HEK293T (cell line): ENCODE data around the gene KRT5.

Experiments used
- BHLHE40 ChIP-seq: fragments of 450-650 bp; IDR thresholded peaks from 2 replicates; pipeline ENCODE4 v1.6.1; 2016; ENCODE audit warnings: mild to moderate bottlenecking, moderate library complexity, borderline replicate concordance
- ELF4 ChIP-seq: fragments of 450-650 bp; IDR thresholded peaks from 2 replicates; pipeline ENCODE4 v1.6.1; 2017; ENCODE audit warnings: antibody characterized with exemption
- FOXA1 ChIP-seq: fragments of 450-650 bp; IDR thresholded peaks from 2 replicates; pipeline ENCODE4 v1.6.1; 2016; ENCODE audit warnings: mild to moderate bottlenecking
- FOXK2 ChIP-seq: fragments of 450-650 bp; IDR thresholded peaks from 2 replicates; pipeline ENCODE4 v1.6.1; 2016; ENCODE audit warnings: mild to moderate bottlenecking
- FOXM1 ChIP-seq: fragments of 450-650 bp; IDR thresholded peaks from 2 replicates; pipeline ENCODE4 v1.6.1; 2017; ENCODE audit warnings: mild to moderate bottlenecking, borderline replicate concordance
- HDGF ChIP-seq: fragments of 450-650 bp; IDR thresholded peaks from 2 replicates; pipeline ENCODE4 v1.6.1; 2017; ENCODE audit warnings: antibody characterized with exemption, borderline replicate concordance
- L3MBTL2 ChIP-seq: fragments of 450-650 bp; conservative IDR thresholded peaks from 2 replicates; pipeline ENCODE4 v1.6.1; 2016; ENCODE audit warnings: mild to moderate bottlenecking
- LEF1 ChIP-seq: fragments of 450-650 bp; IDR thresholded peaks from 2 replicates; pipeline ENCODE4 v1.6.1; 2017; ENCODE audit warnings: mild to moderate bottlenecking, borderline replicate concordance
- NFRKB ChIP-seq: fragments of 450-650 bp; IDR thresholded peaks from 2 replicates; pipeline ENCODE4 v1.6.1; 2016; ENCODE audit warnings: mild to moderate bottlenecking, moderate library complexity
- SP1 ChIP-seq: fragments of 450-650 bp; IDR thresholded peaks from 2 replicates; pipeline ENCODE4 v1.6.1; 2017
- SUZ12 ChIP-seq: fragments of 450-650 bp; IDR thresholded peaks from 2 replicates; pipeline ENCODE4 v1.6.1; 2016; ENCODE audit warnings: mild to moderate bottlenecking
- TARDBP ChIP-seq: fragments of 450-650 bp; IDR thresholded peaks from 2 replicates; pipeline ENCODE4 v1.6.1; 2016
- ZNF384 ChIP-seq: fragments of 450-650 bp; IDR thresholded peaks from 2 replicates; pipeline ENCODE4 v1.6.1; 2016
- TF ChIP-seq, protein P1 (sequence below): fragments of 450-650 bp; IDR thresholded peaks from 2 replicates; pipeline ENCODE4 v1.6.1; 2016

DNA sequence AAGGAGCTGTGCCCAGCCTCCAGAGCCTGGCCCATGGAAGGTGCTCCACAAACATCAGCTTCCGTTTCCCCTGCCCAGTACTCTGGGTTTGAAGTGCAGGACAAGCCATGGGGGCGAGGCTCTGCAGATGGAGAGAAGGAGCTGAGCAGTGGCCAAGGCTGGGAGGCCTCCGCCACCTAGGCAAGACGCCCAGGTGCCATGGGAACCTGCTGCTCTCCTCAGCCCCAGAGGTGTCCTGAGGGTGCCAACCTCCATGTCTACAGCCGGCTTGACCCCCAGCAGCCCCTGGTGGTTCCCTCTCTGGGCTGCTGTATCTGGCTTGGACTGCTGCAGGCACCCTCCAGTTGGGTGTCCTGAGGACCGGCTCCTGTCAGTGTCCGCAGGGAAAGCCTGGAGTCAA, 20.3 kb upstream of the KRT5 start:
- TF ChIP-seq HDGF: no peak
- TF ChIP-seq L3MBTL2: no peak
- TF ChIP-seq ZNF384: no peak
- TF ChIP-seq SP1: no peak
- TF ChIP-seq NFRKB: no peak
- no peak for TF ChIP-seq ELF4
- TF ChIP-seq, protein P1, sequence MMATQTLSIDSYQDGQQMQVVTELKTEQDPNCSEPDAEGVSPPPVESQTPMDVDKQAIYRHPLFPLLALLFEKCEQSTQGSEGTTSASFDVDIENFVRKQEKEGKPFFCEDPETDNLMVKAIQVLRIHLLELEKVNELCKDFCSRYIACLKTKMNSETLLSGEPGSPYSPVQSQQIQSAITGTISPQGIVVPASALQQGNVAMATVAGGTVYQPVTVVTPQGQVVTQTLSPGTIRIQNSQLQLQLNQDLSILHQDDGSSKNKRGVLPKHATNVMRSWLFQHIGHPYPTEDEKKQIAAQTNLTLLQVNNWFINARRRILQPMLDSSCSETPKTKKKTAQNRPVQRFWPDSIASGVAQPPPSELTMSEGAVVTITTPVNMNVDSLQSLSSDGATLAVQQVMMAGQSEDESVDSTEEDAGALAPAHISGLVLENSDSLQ: no peak
- no peak for TF ChIP-seq BHLHE40
- no peak for TF ChIP-seq FOXM1
- no peak for TF ChIP-seq FOXA1
- no peak for TF ChIP-seq SUZ12
- TF ChIP-seq TARDBP: no peak
- TF ChIP-seq LEF1: no peak
- TF ChIP-seq FOXK2: no peak
